Kasumi-1 (cell line): ENCODE measurements around the gene AK2.
"Not testable (repeated sequence)": the region's sequence is repeated elsewhere in the genome, so short reads cannot be mapped to it uniquely, and the experiment has no call there.

Source experiments
- DNase-seq, 2 experiments: peaks; one replicate each; lab custom pipeline; 2025; lab: John Stamatoyannopoulos, UW

Gene AK2

DNA sequence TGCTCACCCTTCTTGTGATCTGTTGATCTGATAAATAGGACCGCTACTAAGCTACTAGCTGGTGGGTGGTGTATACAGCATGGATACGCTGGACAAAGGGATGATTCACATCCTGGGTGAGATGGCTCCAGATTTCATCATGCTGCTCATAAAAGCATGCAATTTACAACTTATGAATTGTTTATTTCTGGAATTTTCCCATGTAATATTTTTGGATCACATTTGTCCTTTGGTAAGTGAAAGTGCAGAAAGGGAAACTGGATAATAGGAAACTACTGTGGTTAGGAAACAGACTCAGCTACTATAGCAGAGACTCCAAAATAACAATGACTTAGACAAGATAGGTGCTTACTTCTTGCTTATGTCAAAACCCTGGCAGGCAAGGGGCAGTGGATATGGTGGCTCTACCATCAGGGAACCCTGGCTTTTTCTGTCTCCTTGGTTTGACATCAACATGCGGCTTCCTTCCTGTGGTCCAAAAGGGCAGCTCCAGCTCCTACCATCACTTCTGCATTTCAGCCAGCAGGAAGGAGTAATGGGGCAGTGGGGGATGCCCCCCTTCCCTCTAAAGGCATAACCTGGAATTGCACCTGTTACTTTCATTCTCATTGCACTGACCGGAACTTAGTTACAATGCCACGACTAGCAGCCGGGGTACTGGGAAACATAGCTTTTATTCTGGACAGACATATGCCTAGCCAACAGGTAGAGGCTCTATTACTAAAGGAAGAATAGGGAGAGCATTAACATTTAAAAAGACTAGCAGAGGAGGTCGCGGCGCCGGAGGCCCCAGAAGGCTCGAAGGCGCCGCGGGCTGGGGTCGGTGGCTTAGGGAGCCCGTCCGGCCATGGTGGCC is 13.8 kb upstream of the AK2 start:
- peak; percentile 49 to 64 for DNase-seq

DNA sequence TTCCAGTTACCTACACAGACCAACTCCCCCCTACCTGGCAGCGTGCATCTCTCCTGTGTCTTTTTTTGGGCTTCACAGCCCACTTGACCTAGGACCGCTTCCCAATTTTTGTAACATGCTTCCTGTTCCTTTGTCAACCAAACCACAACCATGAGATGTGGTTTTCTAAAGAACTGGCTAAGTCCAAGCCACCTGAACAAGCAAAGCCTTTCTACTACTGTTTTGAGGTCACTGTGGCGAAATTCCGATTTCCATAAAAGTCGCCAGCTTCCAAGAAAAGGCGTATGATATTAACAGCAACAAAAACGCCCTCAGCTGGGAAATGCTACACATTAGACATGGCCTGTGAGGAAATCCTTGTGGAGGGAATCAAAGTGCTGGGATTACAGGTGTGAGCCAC is 12.7 kb upstream of the AK2 start:
- DNase-seq = no peak

DNA sequence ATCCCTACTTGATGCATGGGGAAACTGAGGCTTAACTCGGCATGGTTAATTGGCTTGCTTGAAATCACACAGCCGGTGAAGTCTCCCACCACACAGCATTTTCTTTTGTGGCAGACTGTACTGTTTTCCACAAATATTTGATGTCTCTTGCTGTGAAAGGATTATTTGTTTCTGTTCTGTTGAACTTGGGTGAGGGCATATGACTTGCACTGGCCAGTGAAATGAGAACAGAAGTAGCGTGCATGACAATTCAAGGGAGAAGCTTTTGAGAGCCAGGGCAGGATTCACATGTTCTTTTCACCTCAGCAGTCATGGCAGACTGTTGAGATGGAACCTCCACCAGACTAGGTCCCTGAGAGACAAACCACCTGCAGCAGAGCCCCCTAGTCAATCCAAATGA is 11.7 kb upstream of the AK2 start:
- no peak for DNase-seq

DNA sequence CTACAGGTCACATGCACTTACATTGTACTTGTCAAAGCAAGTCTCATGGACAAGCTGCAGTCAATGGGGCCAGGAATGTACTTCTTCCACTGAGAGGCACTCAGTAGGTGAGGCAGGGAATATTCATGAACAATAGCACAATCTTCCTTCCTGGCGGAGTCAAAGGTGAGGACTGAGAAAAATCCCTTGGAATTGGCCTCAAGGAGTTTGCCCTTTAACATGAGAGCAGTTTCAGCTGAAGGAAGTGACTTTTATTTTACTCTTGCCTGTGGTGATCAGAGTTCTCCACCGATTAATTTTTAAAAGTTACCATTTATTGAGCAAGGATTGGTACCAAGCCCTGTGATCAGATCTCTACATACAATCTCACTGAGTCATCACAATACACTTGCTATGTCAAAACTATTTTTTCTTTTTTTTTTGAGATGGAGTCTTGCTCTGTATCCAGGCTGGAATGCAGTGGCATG is 11.2 kb upstream of the AK2 start:
- DNase-seq = no peak

DNA sequence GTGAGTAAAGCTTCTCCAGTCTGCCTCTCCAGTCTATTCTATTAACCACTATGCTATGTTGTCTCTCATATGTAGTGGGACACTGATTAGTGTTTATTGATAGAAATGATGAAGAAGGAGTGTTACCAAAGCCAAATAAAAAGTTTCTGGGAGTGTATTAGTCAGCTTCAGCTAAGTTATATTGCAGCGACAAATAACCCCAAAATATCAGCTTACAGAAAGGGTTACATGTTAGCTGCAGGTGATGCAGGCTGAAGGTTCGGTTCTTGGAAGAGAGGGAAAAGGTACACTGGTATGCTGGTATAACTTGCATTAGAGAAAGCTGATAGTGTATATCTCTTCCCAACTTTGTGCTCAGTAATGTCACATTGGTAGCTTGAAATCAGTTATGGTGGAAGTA is 10.6 kb upstream of the AK2 start:
- DNase-seq = no peak

DNA sequence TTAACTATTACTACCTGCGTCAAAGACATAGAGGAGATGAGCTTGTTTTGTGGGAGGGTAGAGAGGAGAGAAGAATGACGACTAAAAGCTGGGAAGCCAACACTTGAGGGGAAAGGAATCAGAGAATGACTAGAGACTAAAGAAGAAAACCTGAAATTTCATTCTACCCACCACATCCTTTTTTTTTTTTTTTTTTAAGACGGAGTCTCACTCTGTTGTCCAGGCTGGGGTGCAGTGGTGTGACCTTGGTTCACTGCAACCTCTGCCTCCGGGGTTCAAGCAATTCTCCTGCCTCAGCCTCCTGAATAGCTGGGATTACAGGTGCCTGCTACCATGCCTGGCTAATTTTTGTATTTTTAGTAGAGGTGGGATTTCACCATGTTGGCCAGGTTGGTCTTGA is 9.6 kb upstream of the AK2 start:
- not testable (repeated sequence) for DNase-seq

DNA sequence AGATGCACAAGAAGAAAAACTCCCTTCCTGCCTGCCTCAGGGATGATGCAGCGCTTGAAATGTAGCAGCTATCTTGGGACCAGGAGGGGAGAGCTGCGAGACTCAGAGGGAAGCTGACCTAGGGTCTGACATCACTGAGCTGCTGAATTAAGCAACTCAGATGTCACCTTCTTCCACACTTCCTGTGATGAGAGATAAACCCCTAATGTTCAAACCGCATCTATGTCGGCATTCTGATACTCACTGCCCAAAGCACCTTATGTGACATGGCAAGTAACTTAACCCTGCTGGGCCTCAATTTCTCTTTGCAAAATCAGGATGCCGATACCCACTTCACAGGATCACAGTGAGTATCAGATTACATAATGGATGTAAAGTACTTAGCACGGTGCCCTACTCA is 9.1 kb upstream of the AK2 start:
- peak; percentile 54 to 57 for DNase-seq

DNA sequence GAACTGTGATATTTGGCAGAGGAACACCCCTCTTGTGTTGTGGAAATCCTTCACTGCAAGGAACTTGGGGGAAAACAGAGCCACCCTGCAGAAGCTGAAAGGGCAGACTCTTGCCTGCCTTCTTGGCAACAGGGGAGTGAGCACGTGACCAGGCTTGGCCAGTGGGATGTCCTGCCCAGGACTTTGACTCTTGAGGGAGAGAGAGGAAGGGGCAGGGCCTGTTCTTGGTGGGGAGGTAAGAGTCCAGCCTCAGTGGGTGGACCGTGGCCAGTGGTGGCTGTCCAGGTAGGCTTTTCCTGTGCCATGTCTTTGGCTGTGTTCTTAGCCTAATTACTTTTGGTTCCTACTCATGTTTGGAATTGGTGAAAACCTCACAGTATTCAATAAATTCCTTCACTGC is 8.6 kb upstream of the AK2 start:
- no peak for DNase-seq

DNA sequence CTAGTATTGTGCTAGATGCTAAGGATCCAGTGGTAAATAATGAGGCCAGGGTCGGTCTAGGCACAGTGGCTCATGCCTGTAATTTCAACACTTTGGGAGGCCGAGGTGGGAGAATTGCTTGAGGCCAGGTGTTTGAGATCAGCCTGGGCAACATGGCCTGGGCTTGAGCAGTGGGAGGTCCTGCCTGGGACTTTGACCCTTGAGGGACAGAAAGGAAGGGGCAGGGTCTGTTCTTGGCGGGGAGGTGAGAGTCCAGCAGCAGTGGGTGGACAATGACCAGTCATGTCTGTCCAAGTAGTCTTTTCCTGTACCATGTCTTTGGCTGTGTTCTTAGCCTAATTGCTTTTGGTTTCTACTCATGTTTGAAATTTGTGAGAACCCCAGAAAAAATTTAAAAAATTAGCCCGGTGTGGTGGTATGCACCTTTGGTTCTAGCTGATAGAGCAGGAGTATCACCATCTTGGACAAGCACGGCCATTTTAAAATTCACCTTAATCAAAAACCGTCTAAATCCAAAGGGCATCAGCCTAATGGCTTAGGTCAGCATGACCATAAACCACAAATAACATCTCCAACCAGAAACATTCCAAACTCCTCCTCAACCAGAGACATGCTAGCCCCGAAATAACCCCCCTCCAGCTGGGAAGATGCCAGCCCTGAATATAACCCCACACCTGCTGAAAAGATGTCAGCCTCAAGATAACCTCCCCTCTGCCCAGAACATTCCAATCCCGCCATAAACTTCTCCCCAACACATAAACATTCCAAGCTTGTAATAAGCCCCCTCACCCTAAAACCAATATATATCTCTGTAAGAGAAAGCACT is 6.8 kb upstream of the AK2 start:
- DNase-seq = no peak

DNA sequence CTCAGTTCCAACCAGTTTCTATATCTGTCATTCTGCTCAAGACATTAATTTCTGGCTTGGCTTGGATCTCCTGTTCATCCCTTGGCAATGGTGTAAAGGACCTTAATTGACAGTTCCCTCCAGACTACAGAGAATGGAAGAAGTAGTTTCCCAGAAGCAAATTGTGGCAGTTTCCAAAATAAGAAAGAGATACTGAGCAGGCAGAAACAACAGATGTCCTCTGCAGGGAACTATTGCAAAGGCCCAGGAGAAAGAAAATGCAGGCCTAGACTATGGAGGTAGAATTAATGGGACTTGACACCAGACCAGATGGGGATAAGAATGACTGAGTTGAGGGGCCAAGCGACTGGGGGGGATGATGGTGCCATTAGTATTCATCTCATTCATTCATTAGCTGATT is 6.1 kb upstream of the AK2 start:
- DNase-seq = no peak

DNA sequence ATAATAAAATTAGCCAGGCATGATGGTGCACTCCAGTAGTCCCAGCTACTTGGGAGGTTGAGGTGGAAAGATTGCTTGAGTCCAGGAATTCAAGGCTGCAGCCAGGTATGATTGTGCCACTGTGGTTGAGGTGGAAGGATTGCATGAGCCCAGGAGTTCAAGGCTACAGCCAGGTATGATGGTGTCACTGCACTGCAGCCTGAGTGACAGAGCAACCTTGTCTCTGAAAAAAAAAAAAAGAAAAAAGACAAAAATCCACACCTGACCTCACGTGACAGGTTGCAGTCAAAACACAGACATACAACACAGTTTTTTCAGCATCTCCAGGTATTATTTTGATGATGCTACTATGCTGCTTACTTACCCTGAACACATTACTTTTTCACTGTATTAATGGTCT is 4.3 kb upstream of the AK2 start:
- DNase-seq = no peak

DNA sequence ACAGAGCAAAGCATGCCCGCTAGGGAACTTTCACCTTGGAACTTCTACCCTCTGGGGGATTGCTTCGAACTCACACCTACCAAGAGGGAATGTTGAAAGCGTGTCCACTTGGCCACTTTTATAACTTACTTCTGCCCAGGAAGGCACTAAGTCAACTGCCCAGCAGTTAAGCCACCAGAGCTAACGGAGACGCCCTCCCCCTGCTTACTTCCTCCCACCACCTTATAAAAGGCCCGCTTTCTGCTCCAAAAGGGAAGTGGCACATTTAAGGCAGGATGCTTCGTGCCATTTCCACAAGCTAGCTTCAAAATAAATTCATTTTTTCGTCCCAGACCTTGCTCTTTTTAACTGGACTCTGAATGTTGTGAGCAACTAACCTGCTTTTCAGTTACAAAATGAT is 3.2 kb upstream of the AK2 start:
- peak; percentile 71 to 84 for DNase-seq

DNA sequence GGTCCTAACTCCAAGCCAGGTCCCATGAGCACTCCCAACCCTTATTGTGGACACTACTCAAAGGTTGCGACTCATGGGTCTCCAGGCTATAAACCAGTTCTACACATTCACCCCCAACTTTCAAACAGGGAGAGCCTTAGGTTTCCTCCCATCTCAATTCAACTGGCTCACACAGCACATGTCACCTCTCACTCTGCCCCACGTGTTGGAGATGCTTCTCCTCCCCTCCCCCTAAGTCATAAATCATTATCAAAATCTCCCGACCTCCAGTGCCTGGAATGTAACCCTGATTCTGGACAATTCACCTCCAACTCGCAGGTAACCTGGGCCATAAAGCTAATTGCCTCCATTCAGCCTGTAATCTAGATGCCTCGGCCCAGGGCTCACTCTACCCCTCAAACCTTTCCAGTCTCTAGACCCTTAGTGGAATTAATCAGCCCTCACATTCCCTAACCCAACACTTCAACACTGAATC is 595 bp downstream of the AK2 start:
- peak in 1 of 2 experiments; percentile 23 for DNase-seq

DNA sequence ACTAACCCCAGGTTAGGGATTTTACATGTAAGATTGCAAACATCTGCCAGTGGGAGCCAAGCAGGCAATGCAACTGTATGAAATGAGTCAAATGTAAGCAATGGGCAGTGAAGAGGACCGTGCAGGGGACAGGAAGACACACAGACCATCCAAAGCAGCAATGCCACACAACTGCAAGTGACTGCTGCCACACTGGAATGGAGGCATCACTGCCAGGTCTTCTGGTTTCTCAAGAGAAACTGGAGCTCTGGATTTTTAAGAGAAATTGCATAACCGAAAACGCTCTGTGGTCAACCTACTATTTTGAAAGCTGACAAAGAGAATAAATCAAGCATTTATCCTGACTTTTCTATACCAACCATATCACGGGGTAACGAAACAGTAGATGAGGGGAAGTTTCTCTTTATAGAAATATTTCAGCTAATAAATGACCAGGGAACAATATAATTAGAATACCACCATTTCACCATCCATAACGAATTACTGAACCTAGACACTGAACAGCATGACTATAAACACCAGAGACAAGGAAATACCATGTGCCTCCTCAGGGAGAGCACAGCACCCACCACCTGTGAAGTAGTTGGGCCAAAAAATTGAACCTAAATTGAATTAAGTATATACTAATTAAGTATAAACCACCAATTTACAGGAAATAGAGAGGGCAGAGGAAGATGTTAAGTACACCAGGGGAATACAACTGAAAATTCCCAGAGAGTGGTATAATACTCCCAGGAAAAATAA is 4.4 kb downstream of the AK2 start:
- peak; percentile 50 to 52 for DNase-seq

DNA sequence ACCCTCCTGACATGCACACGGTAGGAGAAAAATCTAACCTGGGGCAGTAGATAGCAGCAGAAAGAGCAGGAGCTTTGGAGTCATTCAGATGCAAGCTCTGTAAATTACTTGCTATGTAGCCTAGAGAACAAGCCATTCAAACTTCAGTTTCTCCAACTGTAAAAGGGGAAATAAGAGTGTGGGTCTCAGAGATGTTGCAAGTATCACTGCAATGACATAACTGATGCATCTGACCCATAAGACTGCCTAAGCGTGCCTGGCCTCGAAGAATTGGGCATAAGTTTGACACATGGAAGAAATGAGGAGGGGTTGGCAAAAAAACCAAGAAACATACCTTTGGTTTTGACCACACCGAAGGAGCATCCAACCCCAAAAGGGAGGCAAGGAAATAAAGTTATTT is 5.2 kb downstream of the AK2 start:
- no peak for DNase-seq

DNA sequence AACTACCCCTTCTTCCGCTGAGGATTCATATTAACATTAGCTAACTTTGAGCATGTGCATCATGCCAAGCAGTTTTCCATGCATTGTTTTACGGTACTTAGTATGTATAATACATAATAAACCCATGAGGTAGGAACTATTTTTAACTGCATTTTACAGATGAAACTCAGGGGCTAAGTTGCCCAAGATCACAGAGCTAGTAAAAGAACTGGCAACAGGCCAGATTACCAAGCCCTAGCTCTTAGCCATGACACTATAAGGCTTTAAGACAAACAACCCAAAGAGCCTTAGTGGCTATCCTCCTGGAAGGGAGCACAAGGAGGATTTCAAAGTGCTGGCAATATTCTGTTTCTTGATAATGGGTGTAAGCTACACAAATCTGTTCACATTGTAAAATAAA is 6.1 kb downstream of the AK2 start:
- no peak for DNase-seq

DNA sequence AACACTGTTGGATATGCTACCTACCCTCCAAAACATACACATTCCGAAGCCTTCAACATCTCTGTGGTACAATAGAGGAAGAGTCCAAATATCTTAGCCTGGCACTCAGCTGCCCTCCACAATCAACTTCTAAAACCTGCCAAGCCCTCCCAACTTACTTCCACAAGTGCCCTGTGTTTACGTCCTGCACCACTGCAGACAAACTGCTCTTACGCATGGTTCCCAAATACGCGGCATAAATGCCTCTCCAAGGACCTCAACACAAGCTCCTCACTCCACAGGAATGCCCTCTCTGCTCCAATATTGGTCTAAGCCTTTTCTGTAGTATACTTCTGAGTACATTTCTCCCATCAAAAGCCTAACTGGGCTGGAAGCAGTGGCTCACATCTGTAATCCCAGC is 6.8 kb downstream of the AK2 start:
- no peak for DNase-seq

DNA sequence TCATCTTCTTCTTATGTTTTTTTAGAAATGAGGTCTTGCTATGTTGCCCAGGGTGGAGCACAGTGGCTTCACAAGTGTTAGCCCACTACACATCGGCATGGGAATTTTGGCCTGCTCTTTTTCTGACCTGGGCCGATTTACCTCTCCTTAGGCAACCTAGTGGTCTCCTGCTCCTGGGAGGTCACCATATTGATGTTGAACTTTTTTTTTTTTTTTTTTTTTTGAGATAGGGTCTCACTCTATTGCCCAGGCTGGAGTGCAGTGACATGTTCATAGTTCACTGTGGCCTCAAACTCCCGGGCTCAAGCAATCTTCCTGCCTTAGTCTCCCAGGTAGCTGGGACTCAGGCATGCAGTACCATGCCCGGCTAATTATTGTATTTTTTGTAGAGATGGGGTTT is 7.5 kb downstream of the AK2 start:
- no peak for DNase-seq

DNA sequence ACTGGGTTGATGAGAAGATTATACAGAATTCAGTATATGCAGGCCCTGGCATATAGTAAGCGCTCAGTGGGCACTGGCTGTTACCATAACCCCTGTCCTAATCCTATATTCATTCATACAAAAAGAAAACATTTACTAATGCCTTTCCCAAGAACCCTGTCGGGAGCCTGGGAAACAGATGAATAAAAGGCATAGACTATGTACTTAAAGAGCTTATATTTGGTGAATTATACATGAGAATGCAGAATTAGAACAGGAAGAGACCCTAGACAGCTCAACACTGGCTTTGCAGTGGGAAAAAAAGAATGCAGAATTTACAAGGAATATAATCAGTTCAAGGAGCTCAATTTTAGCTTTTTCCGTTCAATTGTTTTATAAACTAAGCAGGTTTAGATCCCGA is 10.9 kb downstream of the AK2 start:
- no peak for DNase-seq

DNA sequence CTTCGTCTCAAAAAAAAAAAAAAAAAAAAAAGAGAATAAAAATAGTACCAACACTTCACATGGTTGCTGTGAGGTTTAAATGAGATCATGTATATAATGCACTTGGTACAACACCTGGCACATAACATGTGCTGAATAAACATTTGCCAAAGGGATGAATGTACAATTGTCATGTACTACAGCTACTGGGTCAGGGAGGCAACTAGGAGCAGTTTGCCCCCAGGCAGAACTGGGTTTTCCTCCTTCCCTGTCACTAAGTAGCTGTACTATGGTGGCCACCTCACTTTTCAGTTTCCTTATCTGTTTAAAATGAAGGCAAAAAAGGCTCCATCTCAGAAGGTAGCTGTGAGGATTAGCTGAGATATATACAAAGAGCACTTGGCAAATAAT is 11.5 kb downstream of the AK2 start:
- DNase-seq = no peak

DNA sequence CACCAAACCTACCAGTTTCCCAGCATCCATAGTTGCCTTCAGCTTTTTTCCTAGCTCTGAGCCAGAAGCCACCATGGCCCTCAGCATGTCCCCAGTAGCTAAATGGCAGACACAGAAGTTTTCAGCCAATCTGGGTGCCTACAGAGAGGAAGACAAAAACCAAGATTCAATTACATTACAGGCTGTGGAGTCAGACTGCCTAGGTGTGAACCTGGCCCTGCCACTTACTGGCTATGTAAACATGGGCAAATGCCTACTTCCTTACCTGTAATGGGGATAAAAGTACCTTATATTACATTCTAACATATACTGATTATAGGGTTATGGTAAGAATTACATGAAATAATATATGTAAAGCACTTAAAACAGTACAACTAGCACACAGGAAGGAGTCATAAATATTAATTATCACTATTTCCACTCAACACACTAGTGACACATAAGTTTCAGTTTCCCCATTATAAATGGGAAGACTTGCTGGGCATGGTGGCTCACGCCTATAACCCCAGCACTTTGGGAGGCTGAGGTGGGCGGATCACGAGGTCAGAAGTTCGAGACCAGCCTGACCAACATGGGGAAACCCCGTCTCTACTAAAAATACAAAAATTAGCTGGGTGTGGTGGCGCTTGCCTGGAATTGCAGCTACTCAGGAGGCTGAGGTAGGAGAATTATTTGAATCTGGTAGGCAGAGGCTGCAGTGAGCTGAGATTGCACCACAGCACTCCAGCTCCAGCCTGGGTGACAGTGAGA is 12.1 kb downstream of the AK2 start:
- not testable (repeated sequence) for DNase-seq
